GM21526 (cell line): ENCODE measurements around the gene ERICH6.
"Not testable (repeated sequence)": the region's sequence is repeated elsewhere in the genome, so short reads cannot be mapped to it uniquely, and the experiment has no call there.

Source experiments
- ATAC-seq: cut with Tn5 transposase; IDR thresholded peaks from one replicate; pipeline ENCODE4 v1.9.1; 2021; ENCODE audit warnings: moderate library complexity; ENCODE audit not compliant: unreplicated experiment, low FRiP score

ERICH6 gene

DNA sequence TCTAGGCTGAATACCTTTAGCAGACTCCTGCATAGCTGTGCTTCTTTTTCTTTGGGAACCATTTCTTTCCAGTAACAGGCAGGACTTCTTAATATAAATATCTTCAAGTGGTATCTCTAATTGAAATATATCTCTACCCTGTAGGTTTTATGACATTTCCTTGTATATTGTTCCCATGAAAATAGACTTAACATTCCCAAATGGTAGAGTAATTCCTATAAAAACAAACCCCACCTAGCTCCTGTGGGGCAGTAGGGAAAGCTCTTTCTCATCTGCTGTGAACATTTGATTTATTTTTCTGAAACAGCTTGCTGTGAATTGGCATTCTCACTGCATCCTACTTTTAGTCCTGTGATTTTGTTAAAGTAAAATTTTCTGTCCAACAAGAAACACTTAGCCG lies 79.8 kb downstream of the ERICH6 start:
- ATAC-seq: no peak

DNA sequence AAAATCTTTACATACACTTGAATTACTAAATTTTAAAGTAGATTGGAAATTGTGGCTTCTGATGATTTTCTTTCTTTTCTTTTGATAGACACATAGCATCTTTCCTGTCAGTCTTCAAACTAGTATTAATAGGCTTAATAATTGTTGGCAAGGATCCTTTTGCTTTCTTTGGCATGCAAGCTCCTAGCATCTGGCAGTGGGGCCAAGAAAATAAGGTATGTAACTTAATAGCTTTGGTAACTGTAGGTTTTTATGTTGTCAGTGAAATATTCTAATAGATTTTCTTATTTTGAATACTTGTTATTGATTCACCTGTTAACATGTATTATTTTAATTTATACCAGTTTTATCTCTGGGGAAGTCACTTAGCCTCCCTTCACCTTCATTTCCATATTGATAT lies 80.8 kb downstream of the ERICH6 start:
- not testable (repeated sequence) for ATAC-seq

DNA sequence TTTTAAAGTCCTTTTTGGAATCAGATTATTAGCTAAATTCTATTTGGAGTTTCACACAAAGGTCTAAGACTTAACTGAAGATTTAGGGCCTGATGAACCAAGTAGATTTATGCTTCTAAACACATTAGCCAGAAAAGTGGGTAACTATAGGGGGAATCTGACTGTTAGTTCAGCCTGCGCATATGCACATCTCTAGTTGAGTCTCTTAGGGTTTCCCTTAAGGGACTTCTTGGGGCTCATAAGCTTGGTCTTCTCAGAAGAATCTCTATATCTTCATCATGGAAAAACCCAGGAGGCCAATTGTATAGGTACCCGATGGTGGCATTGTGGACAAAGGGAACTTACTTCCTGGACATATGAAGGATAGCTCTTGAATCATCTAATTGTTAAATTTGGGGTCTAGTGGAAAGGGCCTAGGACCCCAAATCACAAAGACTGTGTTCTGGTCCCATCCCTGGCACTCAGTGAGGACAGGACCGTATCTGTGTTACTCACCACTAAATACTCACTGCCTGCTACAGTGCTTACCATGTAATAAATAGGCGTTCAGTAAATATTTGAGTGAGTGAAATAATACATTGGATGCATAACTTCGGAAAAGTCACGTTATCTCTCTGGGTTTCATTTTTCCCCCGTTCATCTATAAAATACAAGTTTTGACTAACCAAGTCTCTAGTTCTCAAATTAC lies 83.6 kb downstream of the ERICH6 start:
- ATAC-seq: no peak

DNA sequence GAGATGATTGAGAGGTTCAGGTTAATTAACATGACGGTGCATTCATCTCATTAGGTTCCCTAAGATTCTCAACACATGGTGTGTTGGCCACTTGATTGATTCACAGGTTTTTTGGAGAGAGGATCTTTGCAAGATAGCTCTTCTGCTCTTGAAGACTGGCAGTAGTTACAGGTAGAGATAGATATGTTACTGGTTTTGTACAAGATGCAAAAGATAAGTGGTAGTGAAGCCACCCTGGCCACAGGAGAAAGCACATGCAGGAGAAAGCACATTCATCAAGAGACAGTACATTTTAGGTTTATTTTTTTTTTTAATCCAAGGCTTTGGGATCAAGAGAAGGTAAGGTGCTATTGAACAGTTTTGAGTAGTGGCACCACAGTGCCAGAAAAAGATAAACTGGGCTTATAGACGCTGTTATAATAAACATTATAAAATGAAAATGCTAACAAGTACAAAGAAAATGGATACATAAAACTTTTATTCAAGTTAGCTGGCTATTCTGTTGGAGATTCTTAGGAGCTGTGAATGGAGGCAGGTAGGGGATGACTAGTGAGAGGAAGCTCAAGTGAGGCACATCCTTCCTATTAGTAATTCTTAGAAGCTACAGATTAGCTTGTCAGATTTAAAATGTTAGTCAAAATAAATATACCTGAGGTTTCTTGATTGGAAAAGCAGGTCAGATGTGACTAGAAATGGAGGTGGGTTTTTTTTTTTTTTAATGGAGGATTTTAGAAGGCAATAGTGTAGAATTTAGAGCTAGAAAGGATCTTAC lies 89.8 kb downstream of the ERICH6 start:
- no peak for ATAC-seq

DNA sequence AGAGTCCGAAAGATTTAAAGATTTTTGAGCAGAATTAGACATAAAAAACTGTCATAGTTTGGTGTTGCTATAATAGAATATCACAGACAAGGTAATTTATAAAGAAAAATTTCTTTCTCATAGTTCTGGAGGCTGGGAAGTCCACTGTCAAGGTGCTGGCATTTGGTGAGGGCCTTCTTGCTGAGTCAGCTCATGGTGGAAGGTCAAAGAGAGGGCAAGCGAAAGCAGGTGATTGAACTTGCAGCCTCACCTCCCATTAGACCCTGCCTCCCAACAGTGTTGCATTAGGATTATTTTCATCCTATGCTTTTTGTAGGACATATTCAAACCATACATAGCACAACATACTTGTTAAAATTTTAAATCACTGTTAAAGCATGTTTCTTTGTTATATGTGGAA lies 90.7 kb downstream of the ERICH6 start:
- no peak for ATAC-seq

DNA sequence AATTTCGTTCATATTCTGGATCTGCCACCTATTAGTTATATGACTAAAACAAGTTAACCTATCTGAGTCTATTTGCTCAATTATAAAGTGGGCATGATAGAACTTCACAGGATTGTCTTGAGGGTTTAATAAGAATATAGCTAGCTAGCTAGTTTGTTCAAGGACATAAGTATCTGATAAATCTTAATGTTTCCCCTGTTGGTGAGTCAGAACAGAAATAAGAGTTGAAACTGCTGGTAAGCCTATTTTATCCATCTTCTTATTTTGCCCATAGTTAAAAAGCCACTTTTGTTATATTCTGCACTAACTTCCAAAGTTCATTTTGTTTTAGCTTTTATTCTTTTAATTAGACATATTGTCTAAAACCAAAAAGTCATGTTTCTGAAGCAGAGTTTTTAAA lies 91.2 kb downstream of the ERICH6 start:
- ATAC-seq: no peak

DNA sequence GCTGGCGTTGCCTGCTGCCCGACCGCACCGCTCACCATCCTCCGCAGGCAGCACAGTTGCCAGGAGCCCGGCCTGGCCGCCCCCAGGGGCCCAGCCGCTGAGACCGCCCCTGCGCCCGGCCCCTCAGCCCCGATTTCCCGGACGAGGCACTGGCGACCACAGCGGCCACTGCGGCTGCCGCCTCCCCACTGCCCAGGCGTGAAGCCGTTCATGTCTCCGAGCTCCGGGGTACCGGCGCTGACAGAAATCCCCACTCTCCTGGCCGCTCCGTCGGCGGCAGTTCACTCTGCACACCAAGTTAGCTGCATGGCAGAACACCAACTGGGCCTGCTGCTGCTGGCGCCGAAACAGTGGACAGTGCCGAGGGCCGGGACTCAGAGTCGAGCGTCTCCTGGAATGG lies 92.1 kb downstream of the ERICH6 start:
- ATAC-seq: no peak

DNA sequence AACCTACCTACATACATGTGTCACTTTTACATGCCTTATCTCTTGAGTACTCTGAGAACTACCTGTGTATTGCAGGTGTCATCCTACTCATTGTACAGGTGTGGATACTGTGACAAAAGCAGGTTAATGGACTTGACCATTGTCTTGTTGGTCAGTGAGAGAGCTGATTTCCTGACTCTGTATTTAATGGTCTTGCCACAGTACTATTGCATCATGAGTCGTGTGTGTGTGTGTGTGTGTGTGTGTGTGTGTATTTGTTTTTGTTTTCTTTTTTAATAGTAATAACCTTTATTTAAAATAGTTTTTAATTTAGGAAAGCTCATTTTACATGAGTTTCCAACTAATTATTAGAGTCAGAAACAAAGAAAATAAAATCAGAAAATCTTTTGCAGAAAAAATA lies 92.9 kb downstream of the ERICH6 start:
- no peak for ATAC-seq

DNA sequence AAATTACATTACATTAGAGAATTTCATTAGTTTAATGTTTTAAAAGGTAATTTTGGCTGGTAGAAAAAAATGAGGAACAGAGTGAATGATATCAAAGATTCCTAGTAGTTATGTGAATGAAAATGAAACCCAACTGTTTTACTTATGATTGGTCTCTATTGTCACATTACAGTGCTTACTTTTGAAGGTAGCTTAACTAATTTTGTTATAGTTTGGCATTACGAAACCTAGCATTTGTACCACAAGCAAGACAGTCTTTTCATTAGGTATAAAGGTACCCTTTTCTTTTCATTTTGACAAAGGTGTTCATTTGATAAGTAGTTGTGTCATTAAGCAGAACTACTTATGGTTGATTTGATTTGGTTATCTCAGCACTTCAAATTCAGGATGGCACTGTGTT lies 93.7 kb downstream of the ERICH6 start:
- no peak for ATAC-seq
